ENCODE measurements around the gene PXYLP1.
"Not testable (repeated sequence)": the region's sequence is repeated elsewhere in the genome, so short reads cannot be mapped to it uniquely, and the experiment has no call there.

Gene PXYLP1

DNA sequence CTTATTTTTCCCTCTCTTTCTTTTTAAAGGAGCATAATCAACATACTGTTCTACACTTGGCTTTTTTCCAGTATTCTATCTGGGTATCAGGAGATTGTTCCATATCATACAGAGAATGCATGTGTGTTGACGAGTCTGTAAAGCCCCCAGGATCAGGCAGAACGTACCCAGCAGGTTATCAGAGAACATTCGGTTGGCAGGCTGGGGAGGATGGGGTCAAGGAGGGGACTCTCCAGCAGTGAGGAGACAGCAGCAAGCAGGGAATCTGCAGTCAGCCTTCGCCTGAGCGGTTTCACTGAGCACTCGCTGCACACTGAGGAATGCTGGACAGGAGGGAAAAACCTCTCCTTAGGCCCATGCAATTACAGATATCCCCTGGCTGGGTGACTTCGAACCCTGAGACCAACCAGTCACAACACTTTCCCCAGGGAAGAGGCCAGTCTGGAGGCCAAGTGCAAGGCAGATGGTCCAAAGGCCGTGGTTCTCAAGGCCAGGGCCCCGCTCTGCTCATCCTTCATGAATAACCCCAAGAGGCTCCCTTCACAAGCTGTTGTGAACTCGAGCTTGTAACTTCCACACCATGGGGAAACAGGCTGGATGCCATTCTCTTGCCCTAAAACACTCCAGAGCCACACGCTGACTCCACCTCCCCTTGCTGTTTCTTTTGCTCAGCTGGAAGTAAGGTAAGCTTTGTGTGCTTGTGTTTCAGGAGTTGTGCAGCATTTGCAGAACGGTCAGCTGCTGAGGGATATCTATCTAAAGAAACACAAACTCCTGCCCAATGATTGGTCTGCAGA, 60.1 kb downstream of the PXYLP1 start:
- Histone ChIP-seq H3K9me3 (replicated peaks; ENCODE audit: low read length) (no peaks in the 10 kb centered on the region), H3K27me3 (ENCODE audit: control insufficient read depth, insufficient read depth, low read length) (no peaks in the 10 kb centered on the region), H3K36me3 (ENCODE audit: insufficient read depth, low read length) (no peaks in the 10 kb centered on the region), H3K4me3 (ENCODE audit: low read length) (no peak overlapping the region), H3K9ac (ENCODE audit: low read depth, low read length) (no peak overlapping the region), H3K4me1 (ENCODE audit: control insufficient read depth, insufficient read depth, low read length) (peaks cover 13% of the 10 kb centered on the region), H3K4me2 (ENCODE audit: low read length) (no peak overlapping the region)

DNA sequence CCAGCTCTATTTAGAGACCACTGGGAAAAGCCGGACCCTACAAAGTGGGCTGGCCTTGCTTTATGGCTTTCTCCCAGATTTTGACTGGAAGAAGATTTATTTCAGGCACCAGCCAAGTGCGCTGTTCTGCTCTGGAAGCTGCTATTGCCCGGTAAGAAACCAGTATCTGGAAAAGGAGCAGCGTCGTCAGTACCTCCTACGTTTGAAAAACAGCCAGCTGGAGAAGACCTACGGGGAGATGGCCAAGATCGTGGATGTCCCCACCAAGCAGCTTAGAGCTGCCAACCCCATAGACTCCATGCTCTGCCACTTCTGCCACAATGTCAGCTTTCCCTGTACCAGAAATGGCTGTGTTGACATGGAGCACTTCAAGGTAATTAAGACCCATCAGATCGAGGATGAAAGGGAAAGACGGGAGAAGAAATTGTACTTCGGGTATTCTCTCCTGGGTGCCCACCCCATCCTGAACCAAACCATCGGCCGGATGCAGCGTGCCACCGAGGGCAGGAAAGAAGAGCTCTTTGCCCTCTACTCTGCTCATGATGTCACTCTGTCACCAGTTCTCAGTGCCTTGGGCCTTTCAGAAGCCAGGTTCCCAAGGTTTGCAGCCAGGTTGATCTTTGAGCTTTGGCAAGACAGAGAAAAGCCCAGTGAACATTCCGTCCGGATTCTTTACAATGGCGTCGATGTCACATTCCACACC, 60.9 kb downstream of the PXYLP1 start:
- no peaks in the 10 kb centered on the region for H3K36me3 ChIP-seq (ENCODE audit: insufficient read depth, low read length)
- H3K4me2 ChIP-seq (ENCODE audit: low read length) = no peak overlapping the region
- H3K9ac ChIP-seq (ENCODE audit: low read depth, low read length) = no peak overlapping the region
- H3K4me3 ChIP-seq (ENCODE audit: low read length) = no peak overlapping the region
- no peaks in the 10 kb centered on the region for H3K9me3 ChIP-seq (replicated peaks; ENCODE audit: low read length)
- H3K27me3 ChIP-seq (ENCODE audit: control insufficient read depth, insufficient read depth, low read length) = no peaks in the 10 kb centered on the region
- H3K4me1 ChIP-seq (ENCODE audit: control insufficient read depth, insufficient read depth, low read length) = peaks cover 13% of the 10 kb centered on the region

DNA sequence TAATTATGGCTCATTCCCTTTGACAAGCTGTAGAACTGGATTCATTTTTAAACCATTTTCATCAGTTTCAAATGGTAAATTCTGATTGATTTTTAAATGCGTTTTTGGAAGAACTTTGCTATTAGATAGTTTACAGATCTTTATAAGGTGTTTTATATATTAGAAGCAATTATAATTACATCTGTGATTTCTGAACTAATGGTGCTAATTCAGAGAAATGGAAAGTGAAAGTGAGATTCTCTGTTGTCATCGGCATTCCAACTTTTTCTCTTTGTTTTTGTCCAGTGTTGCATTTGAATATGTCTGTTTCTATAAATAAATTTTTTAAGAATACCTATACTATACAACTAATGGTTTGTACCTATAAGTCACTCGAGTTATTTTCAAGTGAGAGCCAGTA, 62.7 kb downstream of the PXYLP1 start:
- Histone ChIP-seq H3K4me1 (ENCODE audit: control insufficient read depth, insufficient read depth, low read length) (peaks cover 13% of the 10 kb centered on the region), H3K4me3 (ENCODE audit: low read length) (peak overlapping the region; percentile 58), H3K36me3 (ENCODE audit: insufficient read depth, low read length) (no peaks in the 10 kb centered on the region), H3K9ac (ENCODE audit: low read depth, low read length) (peak overlapping the region; percentile 55), H3K9me3 (replicated peaks; ENCODE audit: low read length) (no peaks in the 10 kb centered on the region), H3K27me3 (ENCODE audit: control insufficient read depth, insufficient read depth, low read length) (no peaks in the 10 kb centered on the region), H3K4me2 (ENCODE audit: low read length) (peak overlapping the region; percentile 69)

DNA sequence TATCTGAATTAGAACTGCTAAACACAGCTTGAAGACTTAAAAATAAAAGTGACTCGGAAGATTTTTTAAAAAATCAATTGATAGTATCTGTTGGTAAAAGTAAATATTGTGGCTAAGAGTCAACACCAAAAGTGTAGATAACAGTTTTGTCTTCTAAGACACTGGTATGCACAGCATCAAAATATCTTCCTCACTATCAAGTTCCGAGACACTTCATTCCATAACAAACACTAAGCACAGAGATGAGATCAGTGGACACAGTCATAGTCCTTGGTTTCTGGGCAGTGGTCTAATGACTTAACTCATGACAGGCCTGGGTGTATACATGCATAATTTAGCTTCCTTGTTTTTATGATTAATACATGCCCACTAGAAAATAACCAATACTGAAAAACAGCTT, 63.2 kb downstream of the PXYLP1 start:
- Histone ChIP-seq H3K4me3 (ENCODE audit: low read length) (peak overlapping the region; percentile 58), H3K36me3 (ENCODE audit: insufficient read depth, low read length) (no peaks in the 10 kb centered on the region), H3K9ac (ENCODE audit: low read depth, low read length) (peak overlapping the region; percentile 55), H3K4me2 (ENCODE audit: low read length) (peak overlapping the region; percentile 69), H3K27me3 (ENCODE audit: control insufficient read depth, insufficient read depth, low read length) (no peaks in the 10 kb centered on the region), H3K9me3 (replicated peaks; ENCODE audit: low read length) (no peaks in the 10 kb centered on the region), H3K4me1 (ENCODE audit: control insufficient read depth, insufficient read depth, low read length) (peaks cover 13% of the 10 kb centered on the region)

DNA sequence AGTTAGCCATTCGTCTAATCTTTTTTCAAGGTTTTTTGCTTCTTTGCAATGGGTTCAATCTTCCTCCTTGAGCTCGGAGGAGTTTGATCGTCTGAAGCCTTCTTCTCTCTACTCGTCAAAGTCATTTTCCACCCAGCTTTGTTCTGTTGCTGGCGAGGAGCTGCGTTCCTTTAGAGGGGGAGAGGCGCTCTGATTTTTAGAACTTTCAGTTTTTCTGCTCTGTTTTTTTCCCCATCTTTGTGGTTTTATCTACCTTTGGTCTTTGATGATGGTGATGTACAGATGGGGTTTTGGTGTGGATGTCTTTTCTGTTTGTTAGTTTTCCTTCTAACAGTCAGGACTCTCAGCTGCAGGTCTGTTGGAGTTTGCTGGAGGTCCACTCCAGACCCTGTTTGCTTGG, 68.8 kb downstream of the PXYLP1 start:
- not testable (repeated sequence) for H3K4me3 ChIP-seq (ENCODE audit: low read length); H3K9ac ChIP-seq (ENCODE audit: low read depth, low read length); H3K36me3 ChIP-seq (ENCODE audit: insufficient read depth, low read length); H3K4me1 ChIP-seq (ENCODE audit: control insufficient read depth, insufficient read depth, low read length); H3K4me2 ChIP-seq (ENCODE audit: low read length); H3K9me3 ChIP-seq (replicated peaks; ENCODE audit: low read length); H3K27me3 ChIP-seq (ENCODE audit: control insufficient read depth, insufficient read depth, low read length)

DNA sequence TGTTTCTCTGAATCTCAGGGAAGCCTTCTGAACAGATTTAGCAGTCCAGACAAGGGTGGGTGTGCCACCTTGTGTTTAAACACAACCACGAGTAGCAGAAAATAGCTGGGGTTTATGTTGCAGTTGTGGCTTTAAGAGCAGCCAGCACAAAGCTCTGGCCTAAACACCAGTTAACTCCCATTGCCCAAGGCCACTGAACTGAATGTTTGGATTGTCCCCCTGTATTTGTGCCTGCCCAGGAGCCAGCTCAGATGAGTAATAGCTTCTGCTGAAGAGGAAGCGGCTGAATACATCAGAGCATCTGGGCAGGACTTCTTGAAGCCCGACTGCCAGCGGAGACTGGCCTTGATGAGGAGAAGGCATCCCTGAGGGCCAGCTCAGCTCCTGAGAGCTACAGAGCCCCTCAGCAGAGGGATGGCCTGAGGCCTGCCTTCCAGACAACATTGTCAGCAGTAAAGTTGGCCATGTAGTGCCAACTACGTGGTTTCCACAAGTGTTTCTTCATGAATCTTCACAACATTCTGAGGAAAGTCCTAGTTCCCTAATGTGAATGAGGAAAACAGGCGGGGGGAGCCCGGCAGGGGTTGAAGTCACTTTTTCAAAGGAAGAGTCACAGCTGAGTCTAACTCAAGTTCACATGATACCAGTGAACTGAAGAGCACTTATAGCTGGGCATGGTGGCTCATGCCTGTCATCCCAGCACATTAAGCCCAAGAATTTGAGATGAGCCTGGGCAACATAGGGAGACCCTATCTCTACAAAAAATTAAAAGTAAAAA, 70.9 kb downstream of the PXYLP1 start:
- Histone ChIP-seq H3K4me1 (ENCODE audit: control insufficient read depth, insufficient read depth, low read length) (peaks cover 5% of the 10 kb centered on the region), H3K9me3 (replicated peaks; ENCODE audit: low read length) (no peaks in the 10 kb centered on the region), H3K4me2 (ENCODE audit: low read length) (no peak overlapping the region), H3K9ac (ENCODE audit: low read depth, low read length) (no peak overlapping the region), H3K4me3 (ENCODE audit: low read length) (no peak overlapping the region), H3K27me3 (ENCODE audit: control insufficient read depth, insufficient read depth, low read length) (no peaks in the 10 kb centered on the region), H3K36me3 (ENCODE audit: insufficient read depth, low read length) (no peaks in the 10 kb centered on the region)

DNA sequence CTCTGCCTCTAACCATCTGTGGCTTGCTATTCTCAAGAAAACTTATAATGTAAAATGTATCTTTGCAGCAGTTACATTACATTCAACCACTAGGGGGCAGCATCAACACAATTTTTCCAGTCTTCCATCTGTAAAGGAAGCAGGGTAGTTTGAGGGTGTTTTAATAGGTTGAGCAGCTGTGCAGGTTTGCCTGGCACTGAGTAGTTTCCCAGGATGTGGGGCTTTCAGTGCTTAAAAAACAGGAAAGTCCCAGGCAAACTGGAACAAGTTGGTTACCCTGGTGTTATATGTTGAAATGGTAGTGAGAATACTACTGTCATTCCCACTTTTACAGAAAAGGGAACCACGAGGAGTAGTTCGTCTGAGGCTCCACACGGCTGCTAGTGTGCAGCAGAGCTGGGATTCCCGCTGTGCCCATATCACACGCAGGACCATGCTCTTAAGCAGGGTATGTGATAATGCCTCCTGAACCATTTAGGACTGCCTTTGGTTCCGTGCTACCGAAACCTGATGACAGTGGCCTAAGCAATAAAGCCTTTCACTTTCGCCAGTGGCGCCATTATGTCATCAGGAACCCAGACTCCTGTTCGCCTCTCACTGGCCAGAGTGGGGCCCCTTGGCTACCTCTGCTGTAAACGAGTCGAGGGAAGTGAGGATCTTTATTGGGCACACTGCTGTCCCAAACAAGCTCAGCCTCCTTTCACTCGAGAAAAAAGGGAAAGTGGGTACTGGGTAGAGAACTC, 72.0 kb downstream of the PXYLP1 start:
- Histone ChIP-seq H3K36me3 (ENCODE audit: insufficient read depth, low read length) (no peaks in the 10 kb centered on the region), H3K4me1 (ENCODE audit: control insufficient read depth, insufficient read depth, low read length) (peaks cover 5% of the 10 kb centered on the region), H3K4me3 (ENCODE audit: low read length) (no peak overlapping the region), H3K9ac (ENCODE audit: low read depth, low read length) (no peak overlapping the region), H3K9me3 (replicated peaks; ENCODE audit: low read length) (no peaks in the 10 kb centered on the region), H3K27me3 (ENCODE audit: control insufficient read depth, insufficient read depth, low read length) (no peaks in the 10 kb centered on the region), H3K4me2 (ENCODE audit: low read length) (no peak overlapping the region)

DNA sequence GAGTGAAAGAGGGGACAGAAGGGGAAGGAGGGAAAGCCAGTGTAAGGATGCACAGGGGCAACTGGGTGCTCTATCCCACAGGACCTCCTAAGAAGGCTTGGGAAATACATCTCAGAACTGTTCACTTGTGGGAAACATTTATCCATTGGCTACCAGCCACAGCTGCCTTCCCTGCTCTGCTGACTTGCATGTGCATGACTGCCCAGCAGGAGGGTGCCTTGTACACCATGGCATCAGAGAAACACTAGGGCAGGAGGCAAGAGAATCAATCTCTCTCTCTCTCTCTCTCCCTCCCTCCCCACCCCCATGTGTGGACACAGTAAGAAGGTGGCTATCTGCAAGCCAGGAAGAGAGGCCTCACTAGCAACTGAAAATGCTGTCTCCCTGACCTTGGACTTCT, 73.8 kb downstream of the PXYLP1 start:
- Histone ChIP-seq H3K4me3 (ENCODE audit: low read length) (no peak overlapping the region), H3K4me1 (ENCODE audit: control insufficient read depth, insufficient read depth, low read length) (peaks cover 5% of the 10 kb centered on the region)

DNA sequence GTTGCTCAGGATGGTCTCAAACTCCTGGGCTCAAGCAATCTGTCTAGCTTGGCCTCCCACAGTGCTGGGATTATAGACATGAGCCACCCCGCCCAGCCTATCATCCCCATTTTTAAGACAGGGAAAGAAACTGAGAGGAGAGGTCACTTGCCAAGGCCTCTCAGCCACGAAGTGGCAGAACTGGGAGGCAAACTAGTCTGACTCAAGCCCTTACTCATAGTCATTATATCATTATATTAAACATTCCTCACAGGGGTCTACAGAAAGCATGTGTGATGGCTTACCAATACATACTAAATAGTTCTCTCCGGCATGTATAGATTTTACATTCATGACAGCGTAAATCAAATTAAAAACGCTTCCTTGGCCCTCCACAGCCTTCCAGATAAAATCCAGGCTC, 74.7 kb downstream of the PXYLP1 start:
- Histone ChIP-seq H3K4me3 (ENCODE audit: low read length) (no peak overlapping the region), H3K4me1 (ENCODE audit: control insufficient read depth, insufficient read depth, low read length) (peaks cover 10% of the 10 kb centered on the region)

More for the DNA sequence above, 73.8 kb downstream of the PXYLP1 start:
- Histone ChIP-seq H3K9me3 (replicated peaks; ENCODE audit: low read length) (no peaks in the 10 kb centered on the region), H3K27me3 (ENCODE audit: control insufficient read depth, insufficient read depth, low read length) (no peaks in the 10 kb centered on the region), H3K9ac (ENCODE audit: low read depth, low read length) (no peak overlapping the region), H3K4me2 (ENCODE audit: low read length) (no peak overlapping the region), H3K36me3 (ENCODE audit: insufficient read depth, low read length) (no peaks in the 10 kb centered on the region)

DNA sequence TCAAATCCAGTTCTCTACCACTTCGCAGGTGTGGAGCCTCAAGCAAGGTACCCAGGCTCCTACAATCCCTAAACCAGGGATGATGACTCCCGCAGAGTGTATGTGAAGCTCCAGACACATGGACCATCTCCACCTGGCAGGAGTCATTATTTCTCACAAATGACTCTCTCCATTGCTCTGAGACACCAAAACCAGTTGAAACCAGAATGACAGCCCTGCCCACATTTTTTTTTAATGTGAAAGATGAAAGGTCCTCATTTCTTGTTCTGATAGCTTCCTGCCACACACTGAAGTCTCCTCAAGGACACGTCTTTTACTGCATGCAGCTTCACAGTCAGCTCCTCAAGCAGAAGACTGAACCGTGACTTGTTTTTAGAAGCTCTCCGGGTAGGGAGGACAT, 75.3 kb downstream of the PXYLP1 start:
- no peak overlapping the region for H3K9ac ChIP-seq (ENCODE audit: low read depth, low read length)
- no peak overlapping the region for H3K4me3 ChIP-seq (ENCODE audit: low read length)
- H3K4me2 ChIP-seq (ENCODE audit: low read length) = no peak overlapping the region
- no peaks in the 10 kb centered on the region for H3K27me3 ChIP-seq (ENCODE audit: control insufficient read depth, insufficient read depth, low read length)
- H3K4me1 ChIP-seq (ENCODE audit: control insufficient read depth, insufficient read depth, low read length) = peaks cover 11% of the 10 kb centered on the region
- no peaks in the 10 kb centered on the region for H3K36me3 ChIP-seq (ENCODE audit: insufficient read depth, low read length)
- no peaks in the 10 kb centered on the region for H3K9me3 ChIP-seq (replicated peaks; ENCODE audit: low read length)

More for the DNA sequence above, 74.7 kb downstream of the PXYLP1 start:
- Histone ChIP-seq H3K27me3 (ENCODE audit: control insufficient read depth, insufficient read depth, low read length) (no peaks in the 10 kb centered on the region), H3K9ac (ENCODE audit: low read depth, low read length) (no peak overlapping the region), H3K36me3 (ENCODE audit: insufficient read depth, low read length) (no peaks in the 10 kb centered on the region), H3K9me3 (replicated peaks; ENCODE audit: low read length) (no peaks in the 10 kb centered on the region), H3K4me2 (ENCODE audit: low read length) (no peak overlapping the region)
